Activated T-cell treated with anti-CD3 and anti-CD28 coated beads, Interleukin-2, amount 50 U/mL, for 24 hours (primary cell): ENCODE measurements around the gene SYTL1.

Source experiments
- DNase-seq: peaks from one replicate; pipeline ENCODE4 v3.0.0-alpha.2; 2020
- H3K27ac Mint-ChIP-seq: 2 replicates; pipeline ENCODE4 v1.8.0; 2020; ENCODE audit warnings: mild to moderate bottlenecking, mixed read lengths
- H3K27me3 Mint-ChIP-seq: 2 replicates; pipeline ENCODE4 v1.8.0; 2020; ENCODE audit warnings: mixed read lengths
- H3K36me3 Mint-ChIP-seq: 2 replicates; pipeline ENCODE4 v1.8.0; 2020; ENCODE audit warnings: low read depth, mixed read lengths
- H3K4me1 Mint-ChIP-seq: 2 replicates; pipeline ENCODE4 v1.8.0; 2020; ENCODE audit warnings: low read depth, mixed read lengths
- H3K4me3 Mint-ChIP-seq: 2 replicates; pipeline ENCODE4 v1.8.0; 2020; ENCODE audit warnings: mild to moderate bottlenecking, moderate library complexity, mixed read lengths
- H3K9me3 Mint-ChIP-seq: 2 replicates; pipeline ENCODE4 v1.8.0; 2020; ENCODE audit warnings: mixed read lengths

The SYTL1 gene

GRCh38 chr1:27349784-27350662 is 8.2 kb downstream of the SYTL1 start:
- H3K27ac Mint-ChIP-seq, result no peak overlapping the region

GRCh38 chr1:27350663-27351540 is 9.1 kb downstream of the SYTL1 start:
- Mint-ChIP-seq H3K27me3 (no peaks in the 10 kb centered on the region), H3K4me3 (no peak overlapping the region), H3K36me3 (peaks cover 6% of the 10 kb centered on the region), H3K4me1 (peaks cover 25% of the 10 kb centered on the region), H3K9me3 (no peaks in the 10 kb centered on the region), H3K27ac (no peak overlapping the region)
- no peak for DNase-seq

More at GRCh38 chr1:27349784-27350662, 8.2 kb downstream of the SYTL1 start:
- Mint-ChIP-seq H3K9me3 (no peaks in the 10 kb centered on the region), H3K27me3 (no peaks in the 10 kb centered on the region), H3K4me3 (no peak overlapping the region), H3K4me1 (peaks cover 19% of the 10 kb centered on the region), H3K36me3 (peaks cover 9% of the 10 kb centered on the region)
- peak; percentile 50 for DNase-seq

GRCh38 chr1:27351541-27352107 is 9.8 kb downstream of the SYTL1 start:
- Mint-ChIP-seq H3K27me3 (no peaks in the 10 kb centered on the region), H3K4me1 (peaks cover 26% of the 10 kb centered on the region), H3K9me3 (no peaks in the 10 kb centered on the region), H3K4me3 (no peak overlapping the region), H3K27ac (no peak overlapping the region), H3K36me3 (peaks cover 2% of the 10 kb centered on the region)
- no peak for DNase-seq

GRCh38 chr1:27353166-27353565 is 11.3 kb downstream of the SYTL1 start:
- no peaks in the 10 kb centered on the region for H3K9me3 Mint-ChIP-seq
- no peak overlapping the region for H3K27ac Mint-ChIP-seq
- no peak for DNase-seq
- H3K27me3 Mint-ChIP-seq, result no peaks in the 10 kb centered on the region
- no peak overlapping the region for H3K4me3 Mint-ChIP-seq
- peaks cover 2% of the 10 kb centered on the region for H3K36me3 Mint-ChIP-seq
- peaks cover 31% of the 10 kb centered on the region for H3K4me1 Mint-ChIP-seq

- no peaks in the 10 kb centered on the region for H3K9me3 Mint-ChIP-seq
- H3K27me3 Mint-ChIP-seq, result no peaks in the 10 kb centered on the region
- H3K4me1 Mint-ChIP-seq, result peaks cover 31% of the 10 kb centered on the region
- H3K36me3 Mint-ChIP-seq, result peaks cover 2% of the 10 kb centered on the region
- H3K4me3 Mint-ChIP-seq, result no peak overlapping the region
- H3K27ac Mint-ChIP-seq, result peak overlapping the region; percentile 72
- no peak for DNase-seq
These were observed 11.8 kb downstream of the SYTL1 start for GRCh38 chr1:27353629-27354028.

- no peak for DNase-seq
- Mint-ChIP-seq H3K9me3 (no peaks in the 10 kb centered on the region), H3K4me1 (peaks cover 40% of the 10 kb centered on the region), H3K36me3 (peaks cover 2% of the 10 kb centered on the region), H3K4me3 (no peak overlapping the region), H3K27me3 (no peaks in the 10 kb centered on the region), H3K27ac (no peak overlapping the region)
These were observed 13.9 kb downstream of the SYTL1 start for GRCh38 chr1:27355683-27356082.

- no peaks in the 10 kb centered on the region for H3K9me3 Mint-ChIP-seq
- peak overlapping the region; percentile 26 for H3K27ac Mint-ChIP-seq
- no peaks in the 10 kb centered on the region for H3K27me3 Mint-ChIP-seq
- no peak for DNase-seq
- peaks cover 40% of the 10 kb centered on the region for H3K4me1 Mint-ChIP-seq
- peaks cover 2% of the 10 kb centered on the region for H3K36me3 Mint-ChIP-seq
- peak overlapping the region; percentile 70 for H3K4me3 Mint-ChIP-seq
These were observed 14.4 kb downstream of the SYTL1 start for GRCh38 chr1:27356277-27356618.

GRCh38 chr1:27356619-27357280 is 14.9 kb downstream of the SYTL1 start:
- peaks cover 40% of the 10 kb centered on the region for H3K4me1 Mint-ChIP-seq
- no peaks in the 10 kb centered on the region for H3K27me3 Mint-ChIP-seq
- H3K27ac Mint-ChIP-seq, result peak overlapping the region; percentile 66
- no peaks in the 10 kb centered on the region for H3K9me3 Mint-ChIP-seq
- DNase-seq, result no peak
- H3K36me3 Mint-ChIP-seq, result peaks cover 2% of the 10 kb centered on the region
- peak overlapping the region; percentile 70 for H3K4me3 Mint-ChIP-seq

- Mint-ChIP-seq H3K9me3 (no peaks in the 10 kb centered on the region), H3K27me3 (no peaks in the 10 kb centered on the region), H3K27ac (peak overlapping the region; percentile 66), H3K36me3 (peaks cover 2% of the 10 kb centered on the region), H3K4me1 (peaks cover 40% of the 10 kb centered on the region), H3K4me3 (peak overlapping the region; percentile 70)
- peak; percentile 92 for DNase-seq
These were observed 15.6 kb downstream of the SYTL1 start for GRCh38 chr1:27357281-27358037.

GRCh38 chr1:27358038-27358927 is 16.5 kb downstream of the SYTL1 start:
- no peaks in the 10 kb centered on the region for H3K36me3 Mint-ChIP-seq
- DNase-seq, result no peak
- no peaks in the 10 kb centered on the region for H3K9me3 Mint-ChIP-seq
- H3K4me3 Mint-ChIP-seq, result no peak overlapping the region
- H3K27me3 Mint-ChIP-seq, result no peaks in the 10 kb centered on the region
- H3K4me1 Mint-ChIP-seq, result peaks cover 40% of the 10 kb centered on the region
- no peak overlapping the region for H3K27ac Mint-ChIP-seq

- no peak for DNase-seq
- Mint-ChIP-seq H3K27ac (no peak overlapping the region), H3K4me1 (peaks cover 40% of the 10 kb centered on the region), H3K27me3 (no peaks in the 10 kb centered on the region), H3K4me3 (no peak overlapping the region), H3K36me3 (no peaks in the 10 kb centered on the region), H3K9me3 (no peaks in the 10 kb centered on the region)
These were observed 17.1 kb downstream of the SYTL1 start for GRCh38 chr1:27358928-27359313.

- H3K27ac Mint-ChIP-seq, result no peak overlapping the region
- no peaks in the 10 kb centered on the region for H3K9me3 Mint-ChIP-seq
- peaks cover 45% of the 10 kb centered on the region for H3K4me1 Mint-ChIP-seq
- H3K4me3 Mint-ChIP-seq, result peak overlapping the region; percentile 35
- no peak for DNase-seq
- no peaks in the 10 kb centered on the region for H3K36me3 Mint-ChIP-seq
- no peaks in the 10 kb centered on the region for H3K27me3 Mint-ChIP-seq
These were observed 18.0 kb downstream of the SYTL1 start for GRCh38 chr1:27359822-27360158.
